NT2/D1 (cell line): ENCODE results near the gene BANP.

Experiments used
- DNase-seq: peaks from one replicate; pipeline ENCODE4 v3.0.0-alpha.2; 2011; ENCODE audit warnings: low read depth, low spot score
- H3K27me3 ChIP-seq: 2 replicates; pipeline ENCODE4 v1.6.0; 2011; ENCODE audit warnings: mild to moderate bottlenecking; ENCODE audit not compliant: insufficient read length, insufficient read depth
- H3K36me3 ChIP-seq: 2 replicates; pipeline ENCODE4 v1.6.1; 2011; ENCODE audit warnings: mild to moderate bottlenecking, low read length, mixed read lengths; ENCODE audit not compliant: insufficient read depth, insufficient read length
- H3K4me1 ChIP-seq: 2 replicates; pipeline ENCODE4 v1.5.1; 2011; ENCODE audit not compliant: insufficient read depth, insufficient read length
- H3K4me3 ChIP-seq: 2 replicates; pipeline ENCODE4 v1.5.1; 2011; ENCODE audit warnings: low read depth; ENCODE audit not compliant: insufficient read length
- H3K9ac ChIP-seq: 2 replicates; pipeline ENCODE4 v1.6.0; 2011; ENCODE audit warnings: low read depth; ENCODE audit not compliant: insufficient read length
- H3K9me3 ChIP-seq: 2 replicates; pipeline ENCODE4 v1.5.1; 2011; ENCODE audit warnings: mild to moderate bottlenecking, low read length; ENCODE audit not compliant: insufficient read depth
- SUZ12 ChIP-seq: IDR thresholded peaks from 2 replicates; pipeline ENCODE4 v1.6.1; 2011; ENCODE audit not compliant: insufficient read length, insufficient read depth; ENCODE audit errors: extremely low read depth
- YY1 ChIP-seq: IDR thresholded peaks from 2 replicates; pipeline ENCODE4 v1.6.1; 2011; ENCODE audit not compliant: insufficient read length, insufficient read depth
- ZNF274 ChIP-seq: IDR thresholded peaks from 2 replicates; pipeline ENCODE4 v1.6.1; 2011; ENCODE audit warnings: mild to moderate bottlenecking, low read depth, low read length

The BANP gene

DNA sequence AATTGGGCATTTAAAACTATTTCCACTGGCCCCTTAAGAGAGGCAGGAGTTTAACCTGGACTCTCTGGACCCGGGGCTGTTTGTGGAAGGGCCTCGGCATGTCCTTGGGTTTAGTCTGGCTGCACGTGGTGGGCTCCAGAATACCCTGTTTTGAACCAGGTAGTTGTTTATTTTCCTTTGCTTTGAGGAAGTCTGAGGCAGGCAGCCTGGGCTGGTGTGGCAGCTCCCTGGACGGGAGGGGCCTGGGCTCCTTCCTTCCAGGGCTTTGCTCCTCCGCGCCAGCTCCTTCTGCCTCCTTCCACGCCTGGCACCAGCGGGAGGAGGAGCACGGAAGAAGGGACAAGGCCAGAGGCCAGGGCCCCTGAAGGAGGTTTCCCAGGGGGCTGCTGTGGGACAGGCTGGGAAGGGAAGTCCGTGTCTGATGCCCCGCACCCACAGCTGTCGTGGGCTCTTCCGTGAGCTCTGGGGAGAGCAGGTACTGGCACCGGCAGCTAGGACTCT, 15.5 kb downstream of the BANP start:
- peaks cover 13% of the 10 kb centered on the region for H3K36me3 ChIP-seq
- H3K9me3 ChIP-seq: peaks cover 4% of the 10 kb centered on the region
- H3K27me3 ChIP-seq: no peaks in the 10 kb centered on the region
- TF ChIP-seq SUZ12 (no peak), YY1 (no peak), ZNF274 (no peak)
- no peak overlapping the region for H3K4me3 ChIP-seq
- H3K9ac ChIP-seq: no peak overlapping the region
- H3K4me1 ChIP-seq: peaks cover 2% of the 10 kb centered on the region
- no peak for DNase-seq

- H3K4me3 ChIP-seq: no peak overlapping the region
Observed at GRCh38 chr16:87968541-87968940, 17.3 kb downstream of the BANP start.

GRCh38 chr16:87970186-87970585, 19.0 kb downstream of the BANP start:
- Histone ChIP-seq H3K4me1 (peaks cover 6% of the 10 kb centered on the region), H3K27me3 (no peaks in the 10 kb centered on the region)
- no peak for DNase-seq

More at GRCh38 chr16:87968541-87968940, 17.3 kb downstream of the BANP start:
- no peak overlapping the region for H3K9ac ChIP-seq
- H3K4me1 ChIP-seq: peaks cover 4% of the 10 kb centered on the region
- no peak for TF ChIP-seq YY1
- no peak for TF ChIP-seq SUZ12
- TF ChIP-seq ZNF274: no peak
- H3K36me3 ChIP-seq: peaks cover 5% of the 10 kb centered on the region
- H3K9me3 ChIP-seq: peaks cover 7% of the 10 kb centered on the region
- DNase-seq: no peak
- no peaks in the 10 kb centered on the region for H3K27me3 ChIP-seq

GRCh38 chr16:87971933-87972332, 20.7 kb downstream of the BANP start:
- H3K9me3 ChIP-seq: peaks cover 7% of the 10 kb centered on the region
- no peak overlapping the region for H3K4me3 ChIP-seq
- H3K4me1 ChIP-seq: peaks cover 6% of the 10 kb centered on the region
- no peak for TF ChIP-seq YY1
- TF ChIP-seq ZNF274: no peak
- no peak for TF ChIP-seq SUZ12
- no peaks in the 10 kb centered on the region for H3K27me3 ChIP-seq
- H3K36me3 ChIP-seq: peaks cover 16% of the 10 kb centered on the region
- DNase-seq: no peak
- H3K9ac ChIP-seq: no peak overlapping the region

More at GRCh38 chr16:87970186-87970585, 19.0 kb downstream of the BANP start:
- no peak overlapping the region for H3K4me3 ChIP-seq
- H3K9me3 ChIP-seq: peaks cover 7% of the 10 kb centered on the region
- H3K9ac ChIP-seq: no peak overlapping the region
- no peak for TF ChIP-seq ZNF274
- no peak for TF ChIP-seq SUZ12
- no peak for TF ChIP-seq YY1
- H3K36me3 ChIP-seq: peaks cover 11% of the 10 kb centered on the region

GRCh38 chr16:87973717-87974116, 22.5 kb downstream of the BANP start:
- H3K4me3 ChIP-seq: no peak overlapping the region
- peaks cover 7% of the 10 kb centered on the region for H3K9me3 ChIP-seq
- H3K27me3 ChIP-seq: no peaks in the 10 kb centered on the region
- H3K9ac ChIP-seq: no peak overlapping the region
- H3K4me1 ChIP-seq: peaks cover 5% of the 10 kb centered on the region
- DNase-seq: no peak
- H3K36me3 ChIP-seq: peaks cover 25% of the 10 kb centered on the region
- TF ChIP-seq ZNF274 (no peak), SUZ12 (no peak), YY1 (no peak)

- Histone ChIP-seq H3K4me1 (peaks cover 5% of the 10 kb centered on the region), H3K9ac (no peak overlapping the region), H3K4me3 (no peak overlapping the region), H3K27me3 (no peaks in the 10 kb centered on the region), H3K36me3 (peaks cover 29% of the 10 kb centered on the region), H3K9me3 (peaks cover 7% of the 10 kb centered on the region)
- TF ChIP-seq ZNF274: no peak
- TF ChIP-seq YY1: no peak
- no peak for TF ChIP-seq SUZ12
- DNase-seq: no peak
Observed at GRCh38 chr16:87974178-87974577, 22.9 kb downstream of the BANP start.

DNA sequence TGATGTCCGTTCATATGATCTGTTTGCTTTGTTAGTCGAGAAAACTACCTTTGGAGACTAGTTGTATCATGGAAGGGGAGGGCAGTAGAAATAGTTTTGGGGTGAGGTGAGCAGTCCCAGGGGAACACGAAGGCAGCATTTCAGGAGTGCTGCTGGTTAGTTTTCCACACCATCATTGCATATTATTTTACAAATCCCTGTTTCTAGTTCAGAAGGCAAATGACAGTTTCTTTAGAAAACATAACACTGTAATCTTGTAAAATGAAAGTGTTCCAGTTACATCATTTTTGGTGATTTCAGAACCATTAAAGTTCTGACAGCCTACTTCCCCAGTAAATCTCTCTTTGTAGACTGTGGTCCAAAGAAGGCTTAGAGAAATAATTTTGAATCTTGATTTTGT, 25.4 kb downstream of the BANP start:
- no peak overlapping the region for H3K4me3 ChIP-seq
- no peak for DNase-seq
- H3K4me1 ChIP-seq: peaks cover 5% of the 10 kb centered on the region
- no peak overlapping the region for H3K9ac ChIP-seq
- TF ChIP-seq YY1 (no peak), SUZ12 (no peak), ZNF274 (no peak)
- peaks cover 3% of the 10 kb centered on the region for H3K9me3 ChIP-seq
- no peaks in the 10 kb centered on the region for H3K27me3 ChIP-seq
- H3K36me3 ChIP-seq: peaks cover 37% of the 10 kb centered on the region

DNA sequence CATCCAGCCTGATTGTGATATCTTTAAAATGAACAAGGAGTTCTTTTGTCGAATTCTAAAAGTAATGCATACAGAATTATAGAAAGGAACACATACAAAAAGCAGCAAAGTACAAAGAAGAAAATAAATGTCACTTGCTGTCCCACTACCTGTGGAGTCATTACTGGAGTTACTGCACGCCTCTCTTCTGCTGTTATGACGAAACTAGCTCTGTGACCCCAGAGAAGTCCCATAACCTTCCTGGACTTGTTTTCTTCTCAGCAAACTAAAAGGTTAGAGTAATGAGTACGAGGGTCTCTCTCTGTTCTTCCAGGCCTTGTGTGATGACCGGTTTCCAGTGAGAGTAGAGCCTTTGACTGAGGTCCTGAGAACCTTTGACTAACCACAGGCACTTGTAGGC, 26.9 kb downstream of the BANP start:
- DNase-seq: no peak
- Histone ChIP-seq H3K4me1 (peaks cover 4% of the 10 kb centered on the region), H3K9ac (no peak overlapping the region), H3K9me3 (no peaks in the 10 kb centered on the region), H3K36me3 (peaks cover 50% of the 10 kb centered on the region), H3K27me3 (no peaks in the 10 kb centered on the region), H3K4me3 (no peak overlapping the region)
- TF ChIP-seq YY1 (no peak), ZNF274 (no peak), SUZ12 (no peak)
